ENCODE data around the gene CDCA7. TPM values are rescaled to one million over a fixed set of nuclear protein-coding genes. Genes with fewer than 3 reads are reported as not detected.

CDCA7 gene
- polyA plus RNA-seq, 1 of the 3 experiments (the other 2 are of a cell fraction) = 19.1 TPM

- Histone ChIP-seq H3K9me3 (no peaks in the 10 kb centered on the region), H2AFZ (ENCODE audit: low read depth) (no peak overlapping the region), H3K4me2 (no peak overlapping the region), H3K4me3 (ENCODE audit: low read depth in 2 of 2, low read length in 1 of 2) (no peak overlapping the region), H3K36me3 (replicated peaks in 1 of 2; ENCODE audit: control insufficient read depth in 1 of 2, insufficient read depth in 2 of 2, low read length in 1 of 2) (no peaks in the 10 kb centered on the region), H3K79me2 (ENCODE audit: insufficient read depth) (no peaks in the 10 kb centered on the region), H4K20me1 (ENCODE audit: insufficient read depth) (no peaks in the 10 kb centered on the region), H3K9me2 (no peaks in the 10 kb centered on the region), H3K9ac (no peak overlapping the region), H3K4me1 (ENCODE audit: control insufficient read depth in 1 of 2, insufficient read depth in 2 of 2, low read depth in 1 of 2, low read length in 1 of 2) (no peaks in the 10 kb centered on the region; a peak in 1 of 4 replicates), H3K27me3 (ENCODE audit: insufficient read depth) (no peaks in the 10 kb centered on the region), H3F3A (replicated peaks; ENCODE audit: insufficient read depth) (no peaks in the 10 kb centered on the region), H3K27ac (ENCODE audit: low read depth in 2 of 2, low read length in 1 of 2) (no peak overlapping the region)
- POLR2A ChIA-PET = no interaction called here
- DNase-seq = no peak
- CTCF ChIA-PET = interaction anchor here (1.2 to 2.1 kb wide), 2 partner anchors 14 to 16 kb away, joined by 3 to 11 read pairs; no protein-coding TSS in a partner anchor
- 91% methylated on average over 16 of the region's 18 CpGs for WGBS (ENCODE audit: low lambda C conversion rate)
- TF ChIP-seq POLR2AphosphoS5 (IDR thresholded peaks at IDR 0.05; ENCODE audit: low read depth, low read length) (no peak), CTCF (IDR thresholded peaks at IDR 0.05) (no peak), YY1 (IDR thresholded peaks at IDR 0.05; ENCODE audit: low read depth) (no peak), RXRA (IDR thresholded peaks at IDR 0.05; ENCODE audit: borderline replicate concordance, low read depth) (no peak), FOSL2 (IDR thresholded peaks at IDR 0.05; ENCODE audit: borderline replicate concordance, low read depth) (no peak), TAF1 (IDR thresholded peaks at IDR 0.05; ENCODE audit: borderline replicate concordance, low read depth, low read length) (no peak), MXI1 (IDR thresholded peaks at IDR 0.05; ENCODE audit: low read depth, low read length) (no peak), TEAD4 (IDR thresholded peaks at IDR 0.05; ENCODE audit: borderline replicate concordance, insufficient read depth) (no peak), CHD2 (IDR thresholded peaks at IDR 0.05; ENCODE audit: low read length, partially characterized antibody) (no peak), RFX5 (IDR thresholded peaks at IDR 0.05; ENCODE audit: low read length) (no peak)
- TF ChIP-seq, protein P1, sequence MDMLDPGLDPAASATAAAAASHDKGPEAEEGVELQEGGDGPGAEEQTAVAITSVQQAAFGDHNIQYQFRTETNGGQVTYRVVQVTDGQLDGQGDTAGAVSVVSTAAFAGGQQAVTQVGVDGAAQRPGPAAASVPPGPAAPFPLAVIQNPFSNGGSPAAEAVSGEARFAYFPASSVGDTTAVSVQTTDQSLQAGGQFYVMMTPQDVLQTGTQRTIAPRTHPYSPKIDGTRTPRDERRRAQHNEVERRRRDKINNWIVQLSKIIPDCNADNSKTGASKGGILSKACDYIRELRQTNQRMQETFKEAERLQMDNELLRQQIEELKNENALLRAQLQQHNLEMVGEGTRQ (IDR thresholded peaks at IDR 0.05; ENCODE audit: borderline replicate concordance, low read depth, low read length) = no peak
- TF ChIP-seq, protein P2, sequence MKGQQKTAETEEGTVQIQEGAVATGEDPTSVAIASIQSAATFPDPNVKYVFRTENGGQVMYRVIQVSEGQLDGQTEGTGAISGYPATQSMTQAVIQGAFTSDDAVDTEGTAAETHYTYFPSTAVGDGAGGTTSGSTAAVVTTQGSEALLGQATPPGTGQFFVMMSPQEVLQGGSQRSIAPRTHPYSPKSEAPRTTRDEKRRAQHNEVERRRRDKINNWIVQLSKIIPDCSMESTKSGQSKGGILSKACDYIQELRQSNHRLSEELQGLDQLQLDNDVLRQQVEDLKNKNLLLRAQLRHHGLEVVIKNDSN (IDR thresholded peaks at IDR 0.05; ENCODE audit: borderline replicate concordance, low read depth) = no peak
Measured at GRCh38 chr2:173386021-173386737, 31.5 kb downstream of the CDCA7 start.

GRCh38 chr2:173386738-173387065 is 32.0 kb downstream of the CDCA7 start:
- Histone ChIP-seq H3K4me2 (no peak overlapping the region), H3F3A (replicated peaks; ENCODE audit: insufficient read depth) (no peaks in the 10 kb centered on the region), H3K36me3 (replicated peaks in 1 of 2; ENCODE audit: control insufficient read depth in 1 of 2, insufficient read depth in 2 of 2, low read length in 1 of 2) (no peaks in the 10 kb centered on the region), H3K27ac (ENCODE audit: low read depth in 2 of 2, low read length in 1 of 2) (no peak overlapping the region), H3K4me3 (ENCODE audit: low read depth in 2 of 2, low read length in 1 of 2) (no peak overlapping the region), H3K27me3 (ENCODE audit: insufficient read depth) (no peaks in the 10 kb centered on the region), H3K4me1 (ENCODE audit: control insufficient read depth in 1 of 2, insufficient read depth in 2 of 2, low read depth in 1 of 2, low read length in 1 of 2) (no peaks in the 10 kb centered on the region; a peak in 1 of 4 replicates), H3K79me2 (ENCODE audit: insufficient read depth) (no peaks in the 10 kb centered on the region), H3K9ac (no peak overlapping the region), H3K9me3 (no peaks in the 10 kb centered on the region), H3K9me2 (no peaks in the 10 kb centered on the region), H2AFZ (ENCODE audit: low read depth) (no peak overlapping the region), H4K20me1 (ENCODE audit: insufficient read depth) (no peaks in the 10 kb centered on the region)
- 98% methylated on average over 8 of the region's 10 CpGs for WGBS (ENCODE audit: low lambda C conversion rate)
- TF ChIP-seq, protein P3, sequence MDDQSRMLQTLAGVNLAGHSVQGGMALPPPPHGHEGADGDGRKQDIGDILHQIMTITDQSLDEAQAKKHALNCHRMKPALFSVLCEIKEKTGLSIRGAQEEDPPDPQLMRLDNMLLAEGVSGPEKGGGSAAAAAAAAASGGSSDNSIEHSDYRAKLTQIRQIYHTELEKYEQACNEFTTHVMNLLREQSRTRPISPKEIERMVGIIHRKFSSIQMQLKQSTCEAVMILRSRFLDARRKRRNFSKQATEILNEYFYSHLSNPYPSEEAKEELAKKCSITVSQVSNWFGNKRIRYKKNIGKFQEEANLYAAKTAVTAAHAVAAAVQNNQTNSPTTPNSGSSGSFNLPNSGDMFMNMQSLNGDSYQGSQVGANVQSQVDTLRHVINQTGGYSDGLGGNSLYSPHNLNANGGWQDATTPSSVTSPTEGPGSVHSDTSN (IDR thresholded peaks at IDR 0.05) = no peak
- TF ChIP-seq SMC3 (IDR thresholded peaks at IDR 0.05; ENCODE audit: low read depth, low read length) = no peak
- CTCF ChIA-PET = interaction anchor here (1.2 to 2.1 kb wide), 2 partner anchors 14 to 16 kb away, joined by 3 to 11 read pairs; no protein-coding TSS in a partner anchor
- no peak for DNase-seq
- POLR2A ChIA-PET = no interaction called here
